Amygdala (tissue), 56 donors: ENCODE measurements around the gene HNF1A.
A peak's percentile ranks its signal among the peaks of the same experiment; 100 is the strongest.

Experiments
- DNase-seq, 56 donors: peaks; one replicate each; lab custom pipeline; 2025; lab: John Stamatoyannopoulos, UW

HNF1A gene

GRCh38 chr12:121005346-121005815, 27.0 kb downstream of the HNF1A start:
- DNase-seq: peak in 3 of 56 donors; percentile 5 to 15 (median 7)

GRCh38 chr12:121008347-121009098, 30.2 kb downstream of the HNF1A start:
- DNase-seq: no peak

GRCh38 chr12:121009741-121010140, 31.4 kb downstream of the HNF1A start:
- peak in 2 of 56 donors; percentile 3 to 23 for DNase-seq

GRCh38 chr12:121010860-121011259, 32.5 kb downstream of the HNF1A start:
- no peak for DNase-seq

GRCh38 chr12:121011820-121012219, 33.5 kb downstream of the HNF1A start:
- DNase-seq: no peak

- DNase-seq: no peak
Observed at GRCh38 chr12:121013715-121014114, 35.4 kb downstream of the HNF1A start.

GRCh38 chr12:121015825-121016766, 37.8 kb downstream of the HNF1A start, which contains the start of gene C12orf43:
TSS of gene C12orf43 (minus strand) at chr12:121016487. CDS start at chr12:121016474, 13 bp downstream.
- DNase-seq: peak; percentile 38 to 98 (median 88)

GRCh38 chr12:121017966-121018491, 39.7 kb downstream of the HNF1A start:
- DNase-seq: no peak

GRCh38 chr12:121018860-121019617, 40.7 kb downstream of the HNF1A start:
- no peak for DNase-seq

GRCh38 chr12:121021754-121022153, 43.4 kb downstream of the HNF1A start:
- no peak for DNase-seq

GRCh38 chr12:121022713-121023112, 44.4 kb downstream of the HNF1A start:
- DNase-seq: no peak

- no peak for DNase-seq
Observed at GRCh38 chr12:121023799-121024198, 45.5 kb downstream of the HNF1A start.

GRCh38 chr12:121025442-121026226, 47.3 kb downstream of the HNF1A start:
- no peak for DNase-seq

- DNase-seq: no peak
Observed at GRCh38 chr12:121026274-121027045, 48.1 kb downstream of the HNF1A start.

GRCh38 chr12:121030576-121031212, 52.4 kb downstream of the HNF1A start:
- DNase-seq: no peak

- no peak for DNase-seq
Observed at GRCh38 chr12:121033625-121034349, 55.4 kb downstream of the HNF1A start.

- DNase-seq: no peak
Observed at GRCh38 chr12:121034616-121035305, 56.4 kb downstream of the HNF1A start.
